ENCODE data around the gene ZNF621. TPM values are rescaled to one million over a fixed set of nuclear protein-coding genes. Genes with fewer than 3 reads are reported as not detected.

The ZNF621 gene
- total and polyA plus RNA-seq, 4 donors, result 16.2 to 34.3 (median 25.4) TPM

DNA sequence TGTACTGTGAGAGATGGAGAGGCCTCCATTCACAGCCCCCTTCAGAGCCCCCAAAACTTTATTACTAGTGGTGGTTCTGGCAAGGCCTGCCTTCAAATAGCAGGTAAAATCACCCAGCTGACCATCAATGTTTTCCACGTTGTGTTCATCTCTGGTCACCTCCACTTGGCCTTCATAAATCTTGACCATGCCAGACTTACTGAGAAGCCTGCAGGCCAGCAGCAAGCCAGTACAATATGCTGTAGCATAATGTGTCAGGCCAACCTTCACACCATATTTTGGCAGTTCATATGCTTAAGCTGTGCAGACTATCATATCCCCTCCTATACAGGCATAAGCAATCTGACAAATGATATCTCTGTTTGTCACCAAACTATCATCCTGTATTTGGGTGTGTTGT is 62.1 kb downstream of the ZNF621 start:
- H3K36me3 ChIP-seq (ENCODE audit: control insufficient read depth, insufficient read depth, low read length), result no peaks in the 10 kb centered on the region
- peaks cover 19% of the 10 kb centered on the region for H3K4me1 ChIP-seq (ENCODE audit: control insufficient read depth, insufficient read depth, low read length)
- H3K27me3 ChIP-seq (ENCODE audit: control insufficient read depth, insufficient read depth, low read length), result no peaks in the 10 kb centered on the region
- H3K27ac ChIP-seq (ENCODE audit: low read depth, low read length), result no peak overlapping the region
- DNase-seq (ENCODE audit: low read depth in 4 of 6, low spot score in 6 of 6), result peak in 1 of 6 donors; percentile 51
- H3K9me3 ChIP-seq (ENCODE audit: control insufficient read depth, insufficient read depth, low read length), result no peaks in the 10 kb centered on the region
- no peak overlapping the region for H3K4me3 ChIP-seq (ENCODE audit: low read depth, low read length)
- 80% methylated on average over 1 of the region's 1 CpG for WGBS (ENCODE audit: insufficient coverage)

DNA sequence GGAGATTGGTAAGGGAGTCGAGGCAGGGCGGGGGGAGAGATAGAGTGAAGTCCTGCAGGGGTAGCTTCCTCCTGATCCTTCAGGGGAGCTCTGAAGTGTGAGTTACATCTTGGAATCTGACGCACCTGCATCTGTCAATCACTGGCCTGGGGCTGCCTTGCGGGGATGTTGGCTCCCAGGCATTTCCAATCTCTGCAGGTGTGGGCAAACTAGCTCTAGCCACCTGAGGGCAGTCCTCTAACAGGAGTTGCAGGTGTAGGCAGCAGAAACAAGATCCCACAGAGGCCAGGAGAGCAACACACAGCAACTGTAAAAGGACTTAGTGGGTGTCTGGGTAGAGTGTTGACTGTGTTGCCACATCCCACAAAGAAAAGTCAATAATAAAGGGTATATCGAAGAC is 63.6 kb downstream of the ZNF621 start:
- no peaks in the 10 kb centered on the region for H3K27me3 ChIP-seq (ENCODE audit: control insufficient read depth, insufficient read depth, low read length)
- WGBS (ENCODE audit: insufficient coverage), result 91% methylated on average over 5 of the region's 5 CpGs

More for the DNA sequence above, 63.6 kb downstream of the ZNF621 start:
- Histone ChIP-seq H3K9me3 (ENCODE audit: control insufficient read depth, insufficient read depth, low read length) (no peaks in the 10 kb centered on the region), H3K4me1 (ENCODE audit: control insufficient read depth, insufficient read depth, low read length) (peaks cover 13% of the 10 kb centered on the region), H3K36me3 (ENCODE audit: control insufficient read depth, insufficient read depth, low read length) (no peaks in the 10 kb centered on the region), H3K4me3 (ENCODE audit: low read depth, low read length) (no peak overlapping the region), H3K27ac (ENCODE audit: low read depth, low read length) (no peak overlapping the region)
- no peak for DNase-seq (ENCODE audit: low read depth in 4 of 6, low spot score in 6 of 6)

Small RNAs within 50 kb of the gene (small RNA-seq; reads per million reads assigned to genes)
- 9.2 reads per million, percentile 96 among the genes with 10 or more reads in this experiment for gene RNU5B-2P (ENCODE audit: low replicate concordance)

Other genes with a start within 250 kb of the ZNF621 start
- 10 to 100 TPM; 36.6 to 43.0 TPM for gene EIF1B, start 215.3 kb upstream of the ZNF621 start, total RNA-seq
- 100 to 1,000 TPM; 164 to 186 TPM for gene EIF1B, start 215.3 kb upstream of the ZNF621 start, polyA plus RNA-seq (ENCODE audit: insufficient read length in 2 of 2)
- gene ENTPD3, start 137.8 kb upstream of the ZNF621 start, total RNA-seq, result 10 to 100 TPM in 1 of 2 donors, 1 to 10 TPM in 1; 3.5 to 14.8 TPM
- gene ENTPD3, start 137.8 kb upstream of the ZNF621 start, polyA plus RNA-seq (ENCODE audit: insufficient read length in 2 of 2), result 10 to 100 TPM; 10.0 to 15.4 TPM
- 100 to 1,000 TPM; 149 to 615 TPM for gene RPL14, start 67.6 kb upstream of the ZNF621 start, total RNA-seq
- 1,000 to 10,000 TPM; 1,071 to 1,146 TPM for gene RPL14, start 67.6 kb upstream of the ZNF621 start, polyA plus RNA-seq (ENCODE audit: insufficient read length in 2 of 2)
- 1 to 10 TPM; 6.9 to 8.9 TPM for gene ZNF619, start 47.8 kb upstream of the ZNF621 start, total RNA-seq
- gene ZNF619, start 47.8 kb upstream of the ZNF621 start, polyA plus RNA-seq (ENCODE audit: insufficient read length in 2 of 2), result 1 to 10 TPM; 5.4 to 5.6 TPM
- gene ZNF620, start 18.9 kb upstream of the ZNF621 start, total RNA-seq, result 10 to 100 TPM in 1 of 2 donors, 1 to 10 TPM in 1; 7.9 to 10.5 TPM
- 1 to 10 TPM; 8.0 to 9.4 TPM for gene ZNF620, start 18.9 kb upstream of the ZNF621 start, polyA plus RNA-seq (ENCODE audit: insufficient read length in 2 of 2)